ENCODE data around the gene PGA5.
"Not testable (repeated sequence)": the region's sequence is repeated elsewhere in the genome, so short reads cannot be mapped to it uniquely, and the experiment has no call there.

The PGA5 gene

DNA sequence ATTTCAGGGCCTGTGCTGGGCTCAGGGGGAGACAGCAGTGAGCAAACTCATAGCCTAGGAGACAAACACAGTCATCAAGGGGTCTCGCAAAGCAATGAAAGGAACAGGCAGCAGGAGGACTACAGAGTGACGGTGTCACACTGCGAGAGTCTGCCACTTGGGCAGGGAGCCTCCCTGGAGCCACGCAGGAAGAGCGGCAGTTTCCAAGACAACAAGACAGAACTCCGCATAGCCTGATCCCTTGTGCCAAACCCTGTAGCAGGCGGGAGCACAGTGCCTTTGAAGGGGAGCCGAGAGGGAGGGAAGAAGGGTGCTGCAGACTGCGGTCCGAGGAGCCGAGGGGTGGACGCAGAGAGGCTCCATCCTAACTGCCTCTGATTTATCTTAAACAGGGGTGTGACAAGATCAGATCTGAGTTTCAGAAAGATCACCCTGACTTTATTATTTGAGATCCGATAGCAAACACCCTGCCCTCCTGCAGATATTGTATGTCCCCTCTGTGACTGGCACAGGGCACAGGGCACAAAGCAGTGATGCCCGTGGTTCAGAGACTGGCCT, 36.4 kb upstream of the PGA5 start:
- H3K4me1 ChIP-seq (ENCODE audit: control insufficient read depth in 1 of 2, insufficient read depth in 2 of 2, low read length in 2 of 2); H3K4me3 ChIP-seq (ENCODE audit: low read depth in 1 of 2, low read length in 2 of 2): not testable (repeated sequence)

DNA sequence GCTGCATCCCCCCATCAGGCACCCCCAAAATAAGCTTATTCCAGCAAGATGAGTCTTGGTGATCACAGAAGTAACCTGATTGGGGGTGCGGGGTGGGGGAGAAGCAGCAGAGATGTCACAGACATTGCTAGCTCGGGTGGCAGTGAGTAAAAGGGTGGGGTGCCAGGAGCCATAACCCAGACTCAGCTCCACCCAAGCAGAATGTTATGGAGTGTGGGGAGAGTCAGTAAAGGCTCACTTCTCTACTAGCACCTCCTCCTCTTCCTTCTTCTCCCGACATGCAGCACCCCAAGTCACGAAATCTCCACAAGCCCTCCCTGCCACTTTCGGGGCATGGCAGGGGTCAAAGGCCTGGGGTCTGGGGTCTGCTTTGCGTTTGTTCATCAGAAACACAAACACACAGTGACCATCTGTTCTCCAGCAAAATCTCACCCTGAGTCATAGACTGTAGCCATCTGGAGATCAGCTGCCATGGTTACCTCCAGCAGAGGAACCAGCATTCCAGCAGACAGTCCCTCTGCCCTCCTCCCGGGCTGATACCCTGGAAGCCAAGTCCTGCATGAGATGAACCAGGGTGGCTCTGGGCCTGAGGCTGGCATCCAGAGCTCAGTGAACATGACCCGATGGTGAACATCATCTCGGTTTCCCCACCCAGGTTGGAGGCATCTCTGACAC, 33.2 kb upstream of the PGA5 start:
- H3K27ac ChIP-seq (ENCODE audit: low read depth, low read length); H3K36me3 ChIP-seq (ENCODE audit: control insufficient read depth in 1 of 2, insufficient read depth in 2 of 2, low read length in 2 of 2); H3K9ac ChIP-seq (ENCODE audit: low read depth in 1 of 2, low read length in 2 of 2); H3K4me1 ChIP-seq (ENCODE audit: control insufficient read depth in 1 of 2, insufficient read depth in 2 of 2, low read length in 2 of 2); H3K27me3 ChIP-seq (ENCODE audit: control insufficient read depth in 1 of 2, insufficient read depth in 2 of 2, low read length in 2 of 2); H3K9me3 ChIP-seq (ENCODE audit: control insufficient read depth in 1 of 2, low read length in 2 of 2); H3K4me3 ChIP-seq (ENCODE audit: low read depth in 1 of 2, low read length in 2 of 2): not testable (repeated sequence)

More for the DNA sequence above, 36.4 kb upstream of the PGA5 start:
- H3K9me3 ChIP-seq (ENCODE audit: control insufficient read depth in 1 of 2, low read length in 2 of 2); H3K27ac ChIP-seq (ENCODE audit: low read depth, low read length); H3K27me3 ChIP-seq (ENCODE audit: control insufficient read depth in 1 of 2, insufficient read depth in 2 of 2, low read length in 2 of 2); H3K9ac ChIP-seq (ENCODE audit: low read depth in 1 of 2, low read length in 2 of 2); H3K36me3 ChIP-seq (ENCODE audit: control insufficient read depth in 1 of 2, insufficient read depth in 2 of 2, low read length in 2 of 2): not testable (repeated sequence)

DNA sequence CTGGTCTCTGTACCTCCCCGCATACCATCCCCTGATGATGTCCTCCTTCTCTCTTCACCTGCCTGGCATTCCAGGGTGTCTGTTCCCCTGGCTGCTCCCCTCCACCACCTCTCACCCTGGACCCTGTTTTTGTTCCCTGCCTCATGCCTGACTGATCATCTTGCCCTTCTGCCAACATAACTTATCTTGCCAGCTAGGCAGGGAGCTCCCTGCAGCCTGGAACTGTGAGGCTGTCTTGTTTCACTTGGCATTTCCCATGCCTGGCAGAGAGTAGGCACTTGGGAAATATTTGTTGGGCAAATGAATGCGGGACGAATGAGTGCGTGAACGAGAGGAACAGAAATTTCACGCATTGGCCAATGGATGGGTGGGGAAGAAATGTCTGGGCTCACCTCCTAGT, 30.3 kb upstream of the PGA5 start:
- H3K9ac ChIP-seq (ENCODE audit: low read depth in 1 of 2, low read length in 2 of 2); H3K9me3 ChIP-seq (ENCODE audit: control insufficient read depth in 1 of 2, low read length in 2 of 2); H3K4me1 ChIP-seq (ENCODE audit: control insufficient read depth in 1 of 2, insufficient read depth in 2 of 2, low read length in 2 of 2); H3K36me3 ChIP-seq (ENCODE audit: control insufficient read depth in 1 of 2, insufficient read depth in 2 of 2, low read length in 2 of 2); H3K4me3 ChIP-seq (ENCODE audit: low read depth in 1 of 2, low read length in 2 of 2); H3K27me3 ChIP-seq (ENCODE audit: control insufficient read depth in 1 of 2, insufficient read depth in 2 of 2, low read length in 2 of 2); H3K27ac ChIP-seq (ENCODE audit: low read depth, low read length): not testable (repeated sequence)

DNA sequence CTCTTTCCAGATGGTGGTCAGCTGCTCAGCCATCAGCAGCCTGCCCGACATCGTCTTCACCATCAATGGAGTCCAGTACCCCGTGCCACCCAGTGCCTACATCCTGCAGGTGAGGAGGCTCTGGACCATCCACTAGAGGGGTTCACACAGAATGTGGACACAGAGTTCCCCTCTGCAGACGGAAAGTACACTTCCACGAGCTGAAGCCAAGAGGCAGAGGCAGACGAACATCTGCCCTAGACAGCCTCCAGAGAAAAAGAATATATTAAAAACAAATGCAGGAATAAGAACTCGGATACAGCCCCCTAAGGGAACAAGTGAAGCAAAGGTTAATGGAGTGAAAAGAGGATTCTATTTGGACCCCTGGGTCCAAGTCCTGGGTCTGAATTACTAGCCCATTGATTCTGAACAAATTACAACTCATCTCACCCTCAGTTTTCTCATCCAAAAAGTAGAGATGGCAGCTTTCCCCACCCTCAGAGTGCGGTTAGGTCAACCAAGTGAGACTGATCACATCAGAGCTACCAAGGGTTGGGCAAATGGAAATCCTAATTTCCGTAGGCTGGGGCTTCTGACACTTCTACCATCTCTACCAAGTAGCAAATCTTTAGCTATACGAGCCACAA, 29.5 kb upstream of the PGA5 start:
- H3K36me3 ChIP-seq (ENCODE audit: control insufficient read depth in 1 of 2, insufficient read depth in 2 of 2, low read length in 2 of 2): not testable (repeated sequence)

DNA sequence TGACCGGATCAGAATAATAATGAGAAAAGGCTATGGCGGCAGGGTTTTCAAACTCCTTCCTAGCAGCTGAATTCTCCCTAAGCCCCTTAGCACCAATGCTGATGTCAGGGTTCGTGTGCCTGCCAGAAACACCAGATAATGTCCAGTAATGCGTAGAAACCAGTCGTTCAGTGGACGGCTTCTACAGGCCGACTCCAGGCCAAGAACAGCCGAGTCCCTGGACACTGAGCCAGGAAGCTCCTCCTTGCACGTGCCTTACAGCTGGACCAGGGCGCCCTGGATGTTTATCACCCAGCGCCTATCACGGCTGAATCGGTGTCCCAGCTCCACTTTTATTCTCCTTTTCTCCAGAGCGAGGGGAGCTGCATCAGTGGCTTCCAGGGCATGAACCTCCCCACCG, 28.8 kb upstream of the PGA5 start:
- H3K36me3 ChIP-seq (ENCODE audit: control insufficient read depth in 1 of 2, insufficient read depth in 2 of 2, low read length in 2 of 2): not testable (repeated sequence)

More for the DNA sequence above, 29.5 kb upstream of the PGA5 start:
- H3K9me3 ChIP-seq (ENCODE audit: control insufficient read depth in 1 of 2, low read length in 2 of 2); H3K4me3 ChIP-seq (ENCODE audit: low read depth in 1 of 2, low read length in 2 of 2); H3K4me1 ChIP-seq (ENCODE audit: control insufficient read depth in 1 of 2, insufficient read depth in 2 of 2, low read length in 2 of 2); H3K27me3 ChIP-seq (ENCODE audit: control insufficient read depth in 1 of 2, insufficient read depth in 2 of 2, low read length in 2 of 2); H3K9ac ChIP-seq (ENCODE audit: low read depth in 1 of 2, low read length in 2 of 2); H3K27ac ChIP-seq (ENCODE audit: low read depth, low read length): not testable (repeated sequence)

DNA sequence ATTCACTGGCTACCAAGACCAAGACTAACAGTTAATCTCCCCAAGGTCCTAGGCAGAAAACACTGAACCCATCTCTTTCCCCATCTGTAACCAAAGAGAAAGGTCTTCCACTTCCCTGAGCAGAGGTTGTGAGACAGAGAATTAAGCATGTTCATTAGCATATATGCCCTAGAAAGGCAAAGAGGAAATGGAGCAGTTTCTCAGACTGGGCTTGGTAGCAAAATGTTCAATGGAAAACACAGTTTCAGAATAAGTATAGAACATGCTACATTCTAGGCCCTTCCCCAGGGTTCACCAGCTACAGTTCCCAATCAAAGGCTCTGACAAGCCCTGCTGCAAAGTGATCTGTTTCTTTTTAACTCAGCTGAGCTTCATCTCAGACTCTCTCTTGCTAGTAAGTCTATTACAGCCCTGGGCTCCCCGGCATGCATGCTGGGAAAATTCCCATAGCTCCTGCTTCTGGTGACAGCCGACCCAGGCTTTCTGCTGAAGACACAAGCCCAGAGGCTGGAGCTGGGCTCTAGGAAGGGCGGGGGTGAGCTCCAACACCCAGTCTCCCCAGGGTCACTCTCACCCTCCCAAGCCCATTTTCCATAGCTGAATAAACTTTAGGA, 27.2 kb upstream of the PGA5 start:
- not testable (repeated sequence) for H3K27me3 ChIP-seq (ENCODE audit: control insufficient read depth in 1 of 2, insufficient read depth in 2 of 2, low read length in 2 of 2); H3K36me3 ChIP-seq (ENCODE audit: control insufficient read depth in 1 of 2, insufficient read depth in 2 of 2, low read length in 2 of 2); H3K9me3 ChIP-seq (ENCODE audit: control insufficient read depth in 1 of 2, low read length in 2 of 2); H3K4me1 ChIP-seq (ENCODE audit: control insufficient read depth in 1 of 2, insufficient read depth in 2 of 2, low read length in 2 of 2); H3K27ac ChIP-seq (ENCODE audit: low read depth, low read length); H3K4me3 ChIP-seq (ENCODE audit: low read depth in 1 of 2, low read length in 2 of 2); H3K9ac ChIP-seq (ENCODE audit: low read depth in 1 of 2, low read length in 2 of 2)

More for the DNA sequence above, 28.8 kb upstream of the PGA5 start:
- not testable (repeated sequence) for H3K4me3 ChIP-seq (ENCODE audit: low read depth in 1 of 2, low read length in 2 of 2); H3K9me3 ChIP-seq (ENCODE audit: control insufficient read depth in 1 of 2, low read length in 2 of 2); H3K27me3 ChIP-seq (ENCODE audit: control insufficient read depth in 1 of 2, insufficient read depth in 2 of 2, low read length in 2 of 2); H3K4me1 ChIP-seq (ENCODE audit: control insufficient read depth in 1 of 2, insufficient read depth in 2 of 2, low read length in 2 of 2); H3K27ac ChIP-seq (ENCODE audit: low read depth, low read length); H3K9ac ChIP-seq (ENCODE audit: low read depth in 1 of 2, low read length in 2 of 2)

DNA sequence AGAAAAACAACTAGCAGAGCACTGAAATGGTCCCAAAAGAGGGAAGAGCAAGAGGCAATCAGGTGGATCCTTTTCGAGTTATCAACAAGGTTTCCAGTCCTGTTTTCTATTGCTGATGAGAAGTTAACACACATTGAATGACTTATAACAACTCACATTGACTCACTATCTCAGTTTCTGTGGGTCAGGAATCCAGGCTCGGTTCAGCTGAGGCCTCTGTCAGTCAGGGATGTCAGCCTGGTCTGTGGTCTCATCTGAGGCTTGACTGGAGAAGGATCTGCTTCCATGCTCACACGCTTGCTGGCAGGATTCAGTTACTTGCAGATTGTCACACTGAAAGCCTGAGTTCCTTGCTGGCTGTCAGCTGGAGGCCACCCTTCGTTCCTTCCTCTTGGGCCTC, 22.7 kb upstream of the PGA5 start:
- H3K9ac ChIP-seq (ENCODE audit: low read depth in 1 of 2, low read length in 2 of 2); H3K9me3 ChIP-seq (ENCODE audit: control insufficient read depth in 1 of 2, low read length in 2 of 2); H3K36me3 ChIP-seq (ENCODE audit: control insufficient read depth in 1 of 2, insufficient read depth in 2 of 2, low read length in 2 of 2); H3K4me1 ChIP-seq (ENCODE audit: control insufficient read depth in 1 of 2, insufficient read depth in 2 of 2, low read length in 2 of 2); H3K27ac ChIP-seq (ENCODE audit: low read depth, low read length); H3K4me3 ChIP-seq (ENCODE audit: low read depth in 1 of 2, low read length in 2 of 2); H3K27me3 ChIP-seq (ENCODE audit: control insufficient read depth in 1 of 2, insufficient read depth in 2 of 2, low read length in 2 of 2): not testable (repeated sequence)

DNA sequence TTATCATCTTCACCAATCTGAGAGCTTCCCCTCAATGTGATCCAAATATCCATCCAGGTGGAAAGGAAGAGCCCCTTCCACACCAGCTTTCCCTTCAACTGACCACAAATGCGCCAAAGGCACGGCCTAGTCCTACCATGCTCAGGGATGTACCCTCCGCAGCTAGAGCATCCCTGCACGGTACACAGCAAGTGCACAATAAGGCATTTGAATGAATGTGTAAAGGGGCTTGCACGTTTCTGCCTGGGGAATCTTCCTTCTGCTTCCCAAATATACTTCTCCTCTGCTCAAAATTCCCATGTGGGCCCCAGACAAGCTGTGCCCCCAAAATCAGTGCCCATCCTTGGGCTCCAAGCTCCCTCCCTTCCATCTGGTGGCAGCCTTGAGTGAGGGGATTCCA, 22.0 kb upstream of the PGA5 start:
- not testable (repeated sequence) for H3K4me3 ChIP-seq (ENCODE audit: low read depth in 1 of 2, low read length in 2 of 2); H3K27ac ChIP-seq (ENCODE audit: low read depth, low read length); H3K27me3 ChIP-seq (ENCODE audit: control insufficient read depth in 1 of 2, insufficient read depth in 2 of 2, low read length in 2 of 2); H3K9me3 ChIP-seq (ENCODE audit: control insufficient read depth in 1 of 2, low read length in 2 of 2); H3K4me1 ChIP-seq (ENCODE audit: control insufficient read depth in 1 of 2, insufficient read depth in 2 of 2, low read length in 2 of 2); H3K36me3 ChIP-seq (ENCODE audit: control insufficient read depth in 1 of 2, insufficient read depth in 2 of 2, low read length in 2 of 2); H3K9ac ChIP-seq (ENCODE audit: low read depth in 1 of 2, low read length in 2 of 2)

DNA sequence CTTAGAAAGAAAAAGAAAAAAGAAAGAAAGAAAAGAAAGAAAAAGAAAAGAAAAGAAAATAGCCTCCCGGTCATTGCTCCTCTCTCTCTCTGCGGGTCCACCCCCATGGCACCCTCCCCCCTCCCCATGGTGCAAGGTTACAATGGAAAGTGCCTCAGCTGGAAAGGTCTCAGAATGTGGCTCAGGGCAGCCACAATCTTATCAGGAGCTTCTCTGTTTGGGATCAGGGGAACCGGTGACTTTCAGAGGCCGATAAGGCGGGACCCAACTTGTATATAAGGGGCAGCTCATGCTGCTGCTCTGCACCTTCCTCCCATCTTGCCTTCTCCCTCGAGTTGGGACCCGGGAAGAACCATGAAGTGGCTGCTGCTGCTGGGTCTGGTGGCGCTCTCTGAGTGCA, 18.9 kb upstream of the PGA5 start, which contains the start of gene PGA4:
PGA4 (plus strand) TSS at position 301 of the 400 bp plus-strand sequence; CDS start at position 355, 54 bp downstream.
- not testable (repeated sequence) for H3K27ac ChIP-seq (ENCODE audit: low read depth, low read length); H3K4me1 ChIP-seq (ENCODE audit: control insufficient read depth in 1 of 2, insufficient read depth in 2 of 2, low read length in 2 of 2); H3K9me3 ChIP-seq (ENCODE audit: control insufficient read depth in 1 of 2, low read length in 2 of 2); H3K9ac ChIP-seq (ENCODE audit: low read depth in 1 of 2, low read length in 2 of 2); H3K4me3 ChIP-seq (ENCODE audit: low read depth in 1 of 2, low read length in 2 of 2); H3K36me3 ChIP-seq (ENCODE audit: control insufficient read depth in 1 of 2, insufficient read depth in 2 of 2, low read length in 2 of 2); H3K27me3 ChIP-seq (ENCODE audit: control insufficient read depth in 1 of 2, insufficient read depth in 2 of 2, low read length in 2 of 2)

DNA sequence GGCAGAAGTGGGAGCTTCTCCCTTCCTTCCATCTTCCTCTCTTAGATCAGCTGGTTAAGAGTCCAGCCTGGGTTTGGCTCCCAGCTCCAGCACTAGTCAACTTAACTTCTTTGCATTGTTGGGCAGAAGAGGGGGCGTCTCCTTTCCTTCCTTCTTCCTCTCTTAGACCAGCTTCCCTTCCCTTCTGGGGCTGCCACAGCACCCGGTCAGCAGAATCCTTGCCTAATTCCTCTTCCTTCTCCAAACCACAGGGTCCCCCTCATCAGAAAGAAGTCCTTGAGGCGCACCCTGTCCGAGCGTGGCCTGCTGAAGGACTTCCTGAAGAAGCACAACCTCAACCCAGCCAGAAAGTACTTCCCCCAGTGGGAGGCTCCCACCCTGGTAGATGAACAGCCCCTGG, 18.3 kb upstream of the PGA5 start:
- H3K4me3 ChIP-seq (ENCODE audit: low read depth in 1 of 2, low read length in 2 of 2); H3K4me1 ChIP-seq (ENCODE audit: control insufficient read depth in 1 of 2, insufficient read depth in 2 of 2, low read length in 2 of 2); H3K27me3 ChIP-seq (ENCODE audit: control insufficient read depth in 1 of 2, insufficient read depth in 2 of 2, low read length in 2 of 2); H3K9ac ChIP-seq (ENCODE audit: low read depth in 1 of 2, low read length in 2 of 2); H3K36me3 ChIP-seq (ENCODE audit: control insufficient read depth in 1 of 2, insufficient read depth in 2 of 2, low read length in 2 of 2); H3K9me3 ChIP-seq (ENCODE audit: control insufficient read depth in 1 of 2, low read length in 2 of 2); H3K27ac ChIP-seq (ENCODE audit: low read depth, low read length): not testable (repeated sequence)

All from duodenal mucosa (tissue), 2 donors.